ENCODE data around the gene ASCC3. TPM values are rescaled to one million over a fixed set of nuclear protein-coding genes. Genes with fewer than 3 reads are reported as not detected.

The ASCC3 gene
- total and polyA plus RNA-seq, 2 donors (not counting 1 experiment from before 2014, with no cell fraction given) = 9.0 to 42.3 TPM

GRCh38 chr6:100865525-100865924, 15.6 kb downstream of the ASCC3 start:
- Histone ChIP-seq H2AFZ (ENCODE audit: insufficient read depth, low read depth, low read length, poor library complexity, severe bottlenecking) (no peak overlapping the region), H3K4me1 (ENCODE audit: control insufficient read depth in 2 of 2, insufficient read depth in 2 of 2, low read length in 2 of 2) (no peaks in the 10 kb centered on the region), H3K27ac (ENCODE audit: low read length in 2 of 2) (no peak overlapping the region), H3K9me3 (ENCODE audit: control extremely low read depth in 1 of 3, control insufficient read depth in 2 of 3, insufficient read depth in 1 of 3, low read length in 2 of 3) (no peaks in the 10 kb centered on the region), H3K79me2 (ENCODE audit: control insufficient read depth, insufficient read depth, low read length) (peaks cover 8% of the 10 kb centered on the region), H3K4me3 (ENCODE audit: control extremely low read depth in 1 of 5, extremely low read depth in 1 of 5, insufficient read depth in 1 of 5, low read depth in 2 of 5, low read length in 4 of 5) (no peak overlapping the region), H3K4me2 (replicated peaks; ENCODE audit: low read depth, low read length, poor library complexity, severe bottlenecking) (no peak overlapping the region), H4K20me1 (ENCODE audit: control insufficient read depth, insufficient read depth, low read length, poor library complexity, severe bottlenecking) (peaks cover 15% of the 10 kb centered on the region), H3K27me3 (replicated peaks in 1 of 4; ENCODE audit: control extremely low read depth in 1 of 4, control insufficient read depth in 3 of 4, insufficient read depth in 4 of 4, low read length in 3 of 4) (no peaks in the 10 kb centered on the region), H3K9ac (ENCODE audit: low read length) (no peak overlapping the region), H3K36me3 (replicated peaks in 1 of 2; ENCODE audit: control extremely low read depth in 1 of 2, control insufficient read depth in 1 of 2, extremely low read depth in 1 of 2, insufficient read depth in 2 of 2, low read length in 1 of 2) (peaks cover 10 to 18% of the 10 kb centered on the region in 2 experiments)
- ChIA-PET POLR2A (interaction anchor here (0.6 kb wide), 1 partner anchor 30 kb away, joined by 4 read pairs; no protein-coding TSS in a partner anchor), CTCF (no interaction called here)
- H3K27ac Mint-ChIP-seq = no peak overlapping the region
- DNase-seq (no peak), ATAC-seq (ENCODE audit: low read depth) (no peak)
- TF ChIP-seq CTCF (IDR thresholded peaks at IDR 0.05) (no peak), EZH2 (IDR thresholded peaks at IDR 0.05; ENCODE audit: borderline replicate concordance, insufficient read depth, low read depth, low read length, poor library complexity, severe bottlenecking) (no peak)
- no peaks in the 10 kb centered on the region for H3K27me3 Mint-ChIP-seq
- intact Hi-C loops (cut with micrococcal nuclease) = no loop called here
- no CpG with 5 or more reads among the region's 2 CpGs for WGBS (ENCODE audit: insufficient coverage)
- H3K4me1 Mint-ChIP-seq = peaks cover under 1% of the 10 kb centered on the region
- no peak overlapping the region for H3K4me3 Mint-ChIP-seq
- H3K9me3 Mint-ChIP-seq (ENCODE audit: insufficient read depth) = no peaks in the 10 kb centered on the region

GRCh38 chr6:100862063-100862462, 19.1 kb downstream of the ASCC3 start:
- Mint-ChIP-seq H3K9me3 (ENCODE audit: insufficient read depth) (no peaks in the 10 kb centered on the region), H3K27ac (no peak overlapping the region), H3K4me3 (no peak overlapping the region), H3K4me1 (no peaks in the 10 kb centered on the region), H3K27me3 (no peaks in the 10 kb centered on the region)
- ChIA-PET POLR2A (no interaction called here), CTCF (no interaction called here)
- Histone ChIP-seq H3K4me3 (ENCODE audit: control extremely low read depth in 1 of 5, extremely low read depth in 1 of 5, insufficient read depth in 1 of 5, low read depth in 2 of 5, low read length in 4 of 5) (no peak overlapping the region), H4K20me1 (ENCODE audit: control insufficient read depth, insufficient read depth, low read length, poor library complexity, severe bottlenecking) (no peaks in the 10 kb centered on the region), H3K9ac (ENCODE audit: low read length) (no peak overlapping the region), H3K9me3 (ENCODE audit: control extremely low read depth in 1 of 3, control insufficient read depth in 2 of 3, insufficient read depth in 1 of 3, low read length in 2 of 3) (peaks cover 0 to 1% (median 0%) of the 10 kb centered on the region in 3 donors), H3K27me3 (replicated peaks in 1 of 4; ENCODE audit: control extremely low read depth in 1 of 4, control insufficient read depth in 3 of 4, insufficient read depth in 4 of 4, low read length in 3 of 4) (no peaks in the 10 kb centered on the region), H3K4me2 (replicated peaks; ENCODE audit: low read depth, low read length, poor library complexity, severe bottlenecking) (no peak overlapping the region), H3K79me2 (ENCODE audit: control insufficient read depth, insufficient read depth, low read length) (no peaks in the 10 kb centered on the region), H3K27ac (ENCODE audit: low read length in 2 of 2) (no peak overlapping the region), H3K36me3 (replicated peaks in 1 of 2; ENCODE audit: control extremely low read depth in 1 of 2, control insufficient read depth in 1 of 2, extremely low read depth in 1 of 2, insufficient read depth in 2 of 2, low read length in 1 of 2) (peaks cover 13 to 19% of the 10 kb centered on the region in 2 experiments), H3K4me1 (ENCODE audit: control insufficient read depth in 2 of 2, insufficient read depth in 2 of 2, low read length in 2 of 2) (no peaks in the 10 kb centered on the region), H2AFZ (ENCODE audit: insufficient read depth, low read depth, low read length, poor library complexity, severe bottlenecking) (no peak overlapping the region)
- ATAC-seq (ENCODE audit: low read depth) = no peak
- WGBS (ENCODE audit: insufficient coverage) = no CpG with 5 or more reads among the region's 2 CpGs
- no peak for DNase-seq
- TF ChIP-seq EZH2 (IDR thresholded peaks at IDR 0.05; ENCODE audit: borderline replicate concordance, insufficient read depth, low read depth, low read length, poor library complexity, severe bottlenecking) (no peak), CTCF (IDR thresholded peaks at IDR 0.05) (no peak)
- intact Hi-C loops (cut with micrococcal nuclease) = no loop called here
